Liver (tissue), 9 donors: ENCODE data around the gene CALML5. TPM values are rescaled to one million over a fixed set of nuclear protein-coding genes. Genes with fewer than 3 reads are reported as not detected.

Experiments
- DNase-seq: peaks from one replicate; pipeline ENCODE4 v3.0.0-alpha.2; 2017; ENCODE audit warnings: low spot score
- H3K27ac ChIP-seq, 2 donors: one replicate each; pipeline ENCODE4 v1.7.0; 2013; ENCODE audit warnings: inconsistent platforms in 2 of 2, low read length in 2 of 2, control low read depth in 1 of 2, low read depth in 1 of 2, mild to moderate bottlenecking in 1 of 2
- H3K27me3 ChIP-seq, 4 donors: one replicate each; pipeline versions ENCODE4 v1.6.1 to v1.7.0; 2013; ENCODE audit warnings: low read length in 3 of 4, inconsistent platforms in 1 of 4, mild to moderate bottlenecking in 1 of 4, moderate library complexity in 1 of 4; ENCODE audit not compliant: control insufficient read depth in 4 of 4, insufficient read depth in 4 of 4
- H3K36me3 ChIP-seq, 4 donors: one replicate each; pipeline versions ENCODE4 v1.6.1 to v1.7.0; 2013; ENCODE audit warnings: low read length in 3 of 4, mild to moderate bottlenecking in 3 of 4, low read depth in 1 of 4, moderate library complexity in 1 of 4; ENCODE audit not compliant: control insufficient read depth in 4 of 4, insufficient read depth in 3 of 4
- H3K4me1 ChIP-seq, 4 donors: one replicate each; pipeline versions ENCODE4 v1.6.1 to v1.7.0; 2013; ENCODE audit warnings: low read length in 3 of 4, mild to moderate bottlenecking in 3 of 4, moderate library complexity in 1 of 4; ENCODE audit not compliant: control insufficient read depth in 4 of 4, insufficient read depth in 4 of 4
- H3K4me3 ChIP-seq, 3 donors: one replicate each; pipeline versions ENCODE4 v1.6.1 to v1.7.0; 2013; ENCODE audit warnings: low read length in 3 of 3, control low read depth in 1 of 3, low read depth in 1 of 3, mild to moderate bottlenecking in 1 of 3
- H3K9ac ChIP-seq, 2 donors: one replicate each; pipeline ENCODE4 v1.7.0; 2013; ENCODE audit warnings: low read length in 2 of 2, mild to moderate bottlenecking in 2 of 2, moderate library complexity in 2 of 2, control low read depth in 1 of 2, low read depth in 1 of 2
- H3K9me3 ChIP-seq, 4 donors: one replicate each; pipeline versions ENCODE4 v1.6.1 to v1.7.0; 2013; ENCODE audit warnings: low read length in 3 of 4; ENCODE audit not compliant: control insufficient read depth in 4 of 4
- EGR1 ChIP-seq, 2 donors: IDR thresholded peaks; 2 replicates each; pipeline ENCODE4 v1.6.1; 2016 to 2018; ENCODE audit warnings: antibody characterized with exemption in 2 of 2, low read depth in 2 of 2
- FOXA1 ChIP-seq: IDR thresholded peaks from 2 replicates; pipeline ENCODE4 v1.6.1; 2016; ENCODE audit warnings: antibody characterized with exemption
- FOXA2 ChIP-seq: IDR thresholded peaks from 2 replicates; pipeline ENCODE4 v1.6.1; 2016; ENCODE audit warnings: antibody characterized with exemption
- GABPA ChIP-seq, 2 donors: IDR thresholded peaks in 1 of 2; conservative IDR thresholded peaks in 1 of 2; 2 replicates each; pipeline ENCODE4 v1.6.1; 2016; ENCODE audit warnings: antibody characterized with exemption in 2 of 2, mild to moderate bottlenecking in 1 of 2, moderate library complexity in 1 of 2
- HNF4G ChIP-seq: IDR thresholded peaks from 2 replicates; pipeline ENCODE4 v1.6.1; 2016; ENCODE audit warnings: antibody characterized with exemption
- JUND ChIP-seq, 2 donors: IDR thresholded peaks; 2 replicates each; pipeline ENCODE4 v1.6.1; 2016; ENCODE audit warnings: antibody characterized with exemption in 2 of 2
- NR2F2 ChIP-seq: IDR thresholded peaks from 2 replicates; pipeline ENCODE4 v1.6.1; 2016; ENCODE audit warnings: antibody characterized with exemption
- RAD21 ChIP-seq, 2 donors: IDR thresholded peaks; 2 replicates each; pipeline ENCODE4 v1.6.1; 2016; ENCODE audit warnings: antibody characterized with exemption in 2 of 2, mild to moderate bottlenecking in 2 of 2
- RXRA ChIP-seq, 2 donors: IDR thresholded peaks; 2 replicates each; pipeline ENCODE4 v1.6.1; 2017 to 2018; ENCODE audit warnings: antibody characterized with exemption in 2 of 2, mild to moderate bottlenecking in 1 of 2
- SP1 ChIP-seq: IDR thresholded peaks from 2 replicates; pipeline ENCODE4 v1.6.1; 2018; ENCODE audit warnings: antibody characterized with exemption, mild to moderate bottlenecking
- TAF1 ChIP-seq: conservative IDR thresholded peaks from 2 replicates; pipeline ENCODE4 v1.6.1; 2016; ENCODE audit warnings: antibody characterized with exemption, mild to moderate bottlenecking
- WGBS: extraction: QIAGEN DNeasy Blood & Tissue Kit; methylation state at CpG from one replicate; pipeline ENCODE4 v1.1.7; 2013; 5-methylcytosine and 5-hydroxymethylcytosine counted together
- polyA plus RNA-seq, 2 donors: library from polyadenylated mRNA; stranded (reverse) in 1 of 2; unstranded in 1 of 2; fragments of 200-250 nt in 1 of 2; fragments of >200 nt in 1 of 2; fragmentation: Nextera tagmentation in 1 of 2; extraction: Ambion mirVana in 1 of 2; gene quantifications; one replicate each; pipeline versions ENCODE4 v1.2.1 to v1.2.3, GENCODE V29; 2013 to 2015
- total RNA-seq, 2 donors: library from RNA; depleted of rRNA; stranded (reverse); fragments of >200 nt; gene quantifications; one replicate each; pipeline ENCODE4 v1.2.3, GENCODE V29; 2014
- TF ChIP-seq, protein P1 (sequence below): IDR thresholded peaks from 2 replicates; pipeline ENCODE4 v1.6.1; 2016; ENCODE audit warnings: antibody characterized with exemption
- TF ChIP-seq, protein P2 (sequence below): IDR thresholded peaks from 2 replicates; pipeline ENCODE4 v1.6.1; 2016; ENCODE audit warnings: antibody characterized with exemption, mild to moderate bottlenecking
- TF ChIP-seq, protein P3 (sequence below): fragments of 150-350 bp; IDR thresholded peaks from 2 replicates; pipeline ENCODE4 v1.5.1; 2017; ENCODE audit warnings: improper control_type of control experiment, low read depth, low read length; ENCODE audit not compliant: missing input control
- TF ChIP-seq, protein P4 (sequence below): IDR thresholded peaks from 2 replicates; pipeline ENCODE4 v1.6.1; 2016; ENCODE audit warnings: antibody characterized with exemption
- donor health status: healthy.
- donor health status: healthy.
- donor health status: healthy.
- donor health status: healthy.
- donor health status: healthy.

Gene CALML5
- total and polyA plus RNA-seq, 4 donors = not detected

DNA sequence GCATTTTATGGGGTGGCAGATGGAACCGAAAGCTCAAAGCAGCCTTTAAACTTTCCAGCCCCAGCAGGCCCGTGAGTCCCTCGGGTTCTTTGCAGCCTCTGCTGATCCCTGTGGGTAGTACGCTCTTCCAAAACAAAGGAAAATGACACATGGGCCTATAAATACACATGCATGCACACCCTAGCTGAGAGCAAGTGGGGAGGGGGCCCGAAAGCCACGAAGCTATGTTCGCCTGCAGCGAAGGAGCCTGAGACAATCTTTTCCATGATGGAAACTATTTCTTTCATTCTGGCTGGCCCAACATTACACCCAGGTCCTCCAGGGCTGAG, 32.2 kb downstream of the CALML5 start:
- Histone ChIP-seq H3K4me1 (peaks cover 4 to 35% (median 21%) of the 10 kb centered on the region in 4 donors), H3K27me3 (no peaks in the 10 kb centered on the region), H3K9me3 (no peaks in the 10 kb centered on the region), H3K36me3 (no peaks in the 10 kb centered on the region), H3K9ac (no peak overlapping the region), H3K4me3 (no peak overlapping the region), H3K27ac (peak overlapping the region in 1 of 2 donors; percentile 5)
- DNase-seq = no peak
- 83% methylated on average over 8 of the region's 8 CpGs for WGBS
- TF ChIP-seq RXRA (IDR thresholded peaks at IDR 0.05) (no peak), EGR1 (IDR thresholded peaks at IDR 0.05; ENCODE audit: low read depth in 2 of 2) (no peak), RAD21 (IDR thresholded peaks at IDR 0.05) (no peak), SP1 (no peak), TAF1 (no peak), JUND (IDR thresholded peaks at IDR 0.05) (no peak), NR2F2 (no peak), GABPA (IDR thresholded peaks at IDR 0.05 in 1 of 2, conservative IDR thresholded peaks at IDR 0.05 in 1 of 2) (no peak), HNF4G (no peak), FOXA1 (no peak), FOXA2 (no peak)
- TF ChIP-seq, protein P1, sequence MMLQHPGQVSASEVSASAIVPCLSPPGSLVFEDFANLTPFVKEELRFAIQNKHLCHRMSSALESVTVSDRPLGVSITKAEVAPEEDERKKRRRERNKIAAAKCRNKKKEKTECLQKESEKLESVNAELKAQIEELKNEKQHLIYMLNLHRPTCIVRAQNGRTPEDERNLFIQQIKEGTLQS = no peak
- TF ChIP-seq, protein P2, sequence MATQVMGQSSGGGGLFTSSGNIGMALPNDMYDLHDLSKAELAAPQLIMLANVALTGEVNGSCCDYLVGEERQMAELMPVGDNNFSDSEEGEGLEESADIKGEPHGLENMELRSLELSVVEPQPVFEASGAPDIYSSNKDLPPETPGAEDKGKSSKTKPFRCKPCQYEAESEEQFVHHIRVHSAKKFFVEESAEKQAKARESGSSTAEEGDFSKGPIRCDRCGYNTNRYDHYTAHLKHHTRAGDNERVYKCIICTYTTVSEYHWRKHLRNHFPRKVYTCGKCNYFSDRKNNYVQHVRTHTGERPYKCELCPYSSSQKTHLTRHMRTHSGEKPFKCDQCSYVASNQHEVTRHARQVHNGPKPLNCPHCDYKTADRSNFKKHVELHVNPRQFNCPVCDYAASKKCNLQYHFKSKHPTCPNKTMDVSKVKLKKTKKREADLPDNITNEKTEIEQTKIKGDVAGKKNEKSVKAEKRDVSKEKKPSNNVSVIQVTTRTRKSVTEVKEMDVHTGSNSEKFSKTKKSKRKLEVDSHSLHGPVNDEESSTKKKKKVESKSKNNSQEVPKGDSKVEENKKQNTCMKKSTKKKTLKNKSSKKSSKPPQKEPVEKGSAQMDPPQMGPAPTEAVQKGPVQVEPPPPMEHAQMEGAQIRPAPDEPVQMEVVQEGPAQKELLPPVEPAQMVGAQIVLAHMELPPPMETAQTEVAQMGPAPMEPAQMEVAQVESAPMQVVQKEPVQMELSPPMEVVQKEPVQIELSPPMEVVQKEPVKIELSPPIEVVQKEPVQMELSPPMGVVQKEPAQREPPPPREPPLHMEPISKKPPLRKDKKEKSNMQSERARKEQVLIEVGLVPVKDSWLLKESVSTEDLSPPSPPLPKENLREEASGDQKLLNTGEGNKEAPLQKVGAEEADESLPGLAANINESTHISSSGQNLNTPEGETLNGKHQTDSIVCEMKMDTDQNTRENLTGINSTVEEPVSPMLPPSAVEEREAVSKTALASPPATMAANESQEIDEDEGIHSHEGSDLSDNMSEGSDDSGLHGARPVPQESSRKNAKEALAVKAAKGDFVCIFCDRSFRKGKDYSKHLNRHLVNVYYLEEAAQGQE = no peak
- TF ChIP-seq, protein P3, sequence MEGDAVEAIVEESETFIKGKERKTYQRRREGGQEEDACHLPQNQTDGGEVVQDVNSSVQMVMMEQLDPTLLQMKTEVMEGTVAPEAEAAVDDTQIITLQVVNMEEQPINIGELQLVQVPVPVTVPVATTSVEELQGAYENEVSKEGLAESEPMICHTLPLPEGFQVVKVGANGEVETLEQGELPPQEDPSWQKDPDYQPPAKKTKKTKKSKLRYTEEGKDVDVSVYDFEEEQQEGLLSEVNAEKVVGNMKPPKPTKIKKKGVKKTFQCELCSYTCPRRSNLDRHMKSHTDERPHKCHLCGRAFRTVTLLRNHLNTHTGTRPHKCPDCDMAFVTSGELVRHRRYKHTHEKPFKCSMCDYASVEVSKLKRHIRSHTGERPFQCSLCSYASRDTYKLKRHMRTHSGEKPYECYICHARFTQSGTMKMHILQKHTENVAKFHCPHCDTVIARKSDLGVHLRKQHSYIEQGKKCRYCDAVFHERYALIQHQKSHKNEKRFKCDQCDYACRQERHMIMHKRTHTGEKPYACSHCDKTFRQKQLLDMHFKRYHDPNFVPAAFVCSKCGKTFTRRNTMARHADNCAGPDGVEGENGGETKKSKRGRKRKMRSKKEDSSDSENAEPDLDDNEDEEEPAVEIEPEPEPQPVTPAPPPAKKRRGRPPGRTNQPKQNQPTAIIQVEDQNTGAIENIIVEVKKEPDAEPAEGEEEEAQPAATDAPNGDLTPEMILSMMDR = no peak

DNA sequence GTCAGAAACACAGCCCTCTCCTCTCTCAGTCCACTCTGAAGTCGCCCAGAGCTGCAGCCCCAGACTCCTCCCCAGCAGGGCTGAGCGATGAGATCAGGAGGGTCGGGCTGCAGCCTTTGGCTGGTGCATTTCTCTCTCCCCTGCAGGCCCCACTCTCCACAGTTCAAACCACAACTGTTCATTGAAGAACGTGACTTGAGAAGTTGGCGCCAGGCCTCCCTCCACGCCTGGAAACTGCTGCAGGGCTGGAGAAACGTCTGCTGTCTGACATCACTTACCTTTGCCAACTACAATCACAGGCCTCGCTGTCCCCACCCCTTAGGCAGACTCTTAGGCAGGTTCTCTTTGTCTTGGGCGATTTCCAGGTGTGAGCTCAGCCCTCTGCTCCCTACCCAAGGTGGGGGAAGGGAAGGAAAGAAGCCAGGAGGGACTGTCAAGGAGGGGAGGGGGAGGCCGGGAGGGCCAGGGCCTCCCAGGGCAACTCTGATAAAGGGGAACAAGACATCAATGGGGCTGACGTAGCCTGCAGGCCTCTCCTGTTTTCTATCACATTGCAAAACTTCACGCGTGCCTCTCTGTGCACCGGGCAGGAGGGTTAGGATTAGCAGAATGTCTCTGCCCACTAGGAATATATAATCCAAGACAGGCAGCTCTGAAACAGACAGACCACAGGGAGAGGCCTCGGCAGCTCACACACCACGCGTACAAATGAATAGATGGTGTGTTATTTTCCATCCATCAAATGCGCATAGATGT, 32.7 kb downstream of the CALML5 start:
- Histone ChIP-seq H3K4me1 (peaks cover 4 to 38% (median 21%) of the 10 kb centered on the region in 4 donors), H3K27ac (peak overlapping the region in 1 of 2 donors; percentile 5), H3K27me3 (no peaks in the 10 kb centered on the region), H3K4me3 (no peak overlapping the region), H3K9ac (no peak overlapping the region), H3K36me3 (no peaks in the 10 kb centered on the region), H3K9me3 (no peaks in the 10 kb centered on the region)
- TF ChIP-seq RAD21 (IDR thresholded peaks at IDR 0.05) = peak in 1 of 2 donors; percentile 39
- TF ChIP-seq, protein P4, sequence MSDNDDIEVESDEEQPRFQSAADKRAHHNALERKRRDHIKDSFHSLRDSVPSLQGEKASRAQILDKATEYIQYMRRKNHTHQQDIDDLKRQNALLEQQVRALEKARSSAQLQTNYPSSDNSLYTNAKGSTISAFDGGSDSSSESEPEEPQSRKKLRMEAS = no peak
- DNase-seq = no peak
- WGBS = 54% methylated on average over 18 of the region's 18 CpGs
